ENCODE results near the gene SSNA1.

- TF ChIP-seq POLR2A (IDR thresholded peaks at IDR 0.05), result no peak
- TF ChIP-seq, protein P1, sequence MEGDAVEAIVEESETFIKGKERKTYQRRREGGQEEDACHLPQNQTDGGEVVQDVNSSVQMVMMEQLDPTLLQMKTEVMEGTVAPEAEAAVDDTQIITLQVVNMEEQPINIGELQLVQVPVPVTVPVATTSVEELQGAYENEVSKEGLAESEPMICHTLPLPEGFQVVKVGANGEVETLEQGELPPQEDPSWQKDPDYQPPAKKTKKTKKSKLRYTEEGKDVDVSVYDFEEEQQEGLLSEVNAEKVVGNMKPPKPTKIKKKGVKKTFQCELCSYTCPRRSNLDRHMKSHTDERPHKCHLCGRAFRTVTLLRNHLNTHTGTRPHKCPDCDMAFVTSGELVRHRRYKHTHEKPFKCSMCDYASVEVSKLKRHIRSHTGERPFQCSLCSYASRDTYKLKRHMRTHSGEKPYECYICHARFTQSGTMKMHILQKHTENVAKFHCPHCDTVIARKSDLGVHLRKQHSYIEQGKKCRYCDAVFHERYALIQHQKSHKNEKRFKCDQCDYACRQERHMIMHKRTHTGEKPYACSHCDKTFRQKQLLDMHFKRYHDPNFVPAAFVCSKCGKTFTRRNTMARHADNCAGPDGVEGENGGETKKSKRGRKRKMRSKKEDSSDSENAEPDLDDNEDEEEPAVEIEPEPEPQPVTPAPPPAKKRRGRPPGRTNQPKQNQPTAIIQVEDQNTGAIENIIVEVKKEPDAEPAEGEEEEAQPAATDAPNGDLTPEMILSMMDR (IDR thresholded peaks at IDR 0.05), result no peak
Observed at GRCh38 chr9:137188086-137188489, 388 bp upstream of the SSNA1 start.

Measured in thyroid gland (tissue), 4 donors.